Measurements from ENCODE around the gene MMRN2.

DNA sequence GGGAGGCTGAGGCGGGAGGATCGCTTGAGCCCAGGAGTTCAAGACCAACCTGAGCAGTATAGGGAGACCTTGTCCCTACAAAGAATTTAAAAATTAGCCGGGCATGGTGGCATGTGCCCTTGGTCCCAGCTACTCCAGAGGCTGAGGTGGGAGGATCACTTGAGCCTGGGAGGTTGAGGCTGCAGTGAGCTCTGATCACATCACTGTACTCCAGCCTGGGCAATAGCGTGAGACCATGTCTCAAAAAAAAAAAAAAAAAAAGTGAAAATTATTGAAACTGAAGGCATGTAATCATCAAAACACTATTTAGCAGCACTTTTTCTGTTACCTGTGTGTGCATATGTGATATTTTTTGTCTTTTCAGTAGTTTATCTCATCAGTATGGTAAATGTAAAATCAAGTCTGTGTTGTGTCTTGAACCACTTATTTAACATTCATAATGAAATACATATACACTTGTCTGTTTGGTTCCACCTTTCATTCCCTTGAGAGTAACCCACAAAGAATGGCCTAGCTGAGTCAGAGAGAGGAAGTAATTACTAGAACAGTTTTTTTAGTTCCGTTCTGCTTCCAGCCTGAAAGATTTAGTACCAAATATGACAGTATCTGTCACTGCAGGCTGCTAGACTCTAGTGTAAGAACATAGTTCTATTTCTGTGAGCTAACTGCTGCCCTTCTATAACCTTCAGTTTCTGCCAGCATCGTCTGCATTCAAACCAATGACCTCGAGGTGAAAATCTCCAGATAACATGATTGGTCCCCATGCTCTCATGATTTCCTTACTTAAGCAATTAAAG is 68.6 kb downstream of the MMRN2 start:
- TF ChIP-seq, protein P1, sequence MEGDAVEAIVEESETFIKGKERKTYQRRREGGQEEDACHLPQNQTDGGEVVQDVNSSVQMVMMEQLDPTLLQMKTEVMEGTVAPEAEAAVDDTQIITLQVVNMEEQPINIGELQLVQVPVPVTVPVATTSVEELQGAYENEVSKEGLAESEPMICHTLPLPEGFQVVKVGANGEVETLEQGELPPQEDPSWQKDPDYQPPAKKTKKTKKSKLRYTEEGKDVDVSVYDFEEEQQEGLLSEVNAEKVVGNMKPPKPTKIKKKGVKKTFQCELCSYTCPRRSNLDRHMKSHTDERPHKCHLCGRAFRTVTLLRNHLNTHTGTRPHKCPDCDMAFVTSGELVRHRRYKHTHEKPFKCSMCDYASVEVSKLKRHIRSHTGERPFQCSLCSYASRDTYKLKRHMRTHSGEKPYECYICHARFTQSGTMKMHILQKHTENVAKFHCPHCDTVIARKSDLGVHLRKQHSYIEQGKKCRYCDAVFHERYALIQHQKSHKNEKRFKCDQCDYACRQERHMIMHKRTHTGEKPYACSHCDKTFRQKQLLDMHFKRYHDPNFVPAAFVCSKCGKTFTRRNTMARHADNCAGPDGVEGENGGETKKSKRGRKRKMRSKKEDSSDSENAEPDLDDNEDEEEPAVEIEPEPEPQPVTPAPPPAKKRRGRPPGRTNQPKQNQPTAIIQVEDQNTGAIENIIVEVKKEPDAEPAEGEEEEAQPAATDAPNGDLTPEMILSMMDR (IDR thresholded peaks at IDR 0.05), result no peak
- TF ChIP-seq POLR2AphosphoS5 (IDR thresholded peaks at IDR 0.05) (no peak), POLR2A (IDR thresholded peaks at IDR 0.05) (no peak), EP300 (IDR thresholded peaks at IDR 0.05) (no peak)
